Neural progenitor cell (in vitro differentiated cells): Measurements from ENCODE around the gene TREM2. TPM values are rescaled to one million over a fixed set of nuclear protein-coding genes. Genes with fewer than 3 reads are reported as not detected.

Experiments used
- DNase-seq: peaks from one replicate; pipeline ENCODE4 v3.0.0-alpha.2; 2016; ENCODE audit warnings: low spot score
- H2AFZ ChIP-seq: fragments of 200-600 bp; sonication (generic); replicated peaks from 2 replicates; pipeline ENCODE4 v1.6.1; 2016; ENCODE audit warnings: antibody characterized with exemption
- H3F3A ChIP-seq: fragments of 200-600 bp; sonication (generic); 2 replicates; pipeline ENCODE4 v1.6.1; 2016; ENCODE audit warnings: antibody characterized with exemption, low read depth
- H3K27ac ChIP-seq: fragments of 200-600 bp; sonication (generic); 2 replicates; pipeline ENCODE4 v1.5.1; 2016; ENCODE audit warnings: mild to moderate bottlenecking
- H3K27me3 ChIP-seq: fragments of 200-600 bp; sonication (generic); 2 replicates; pipeline ENCODE4 v1.6.1; 2016; ENCODE audit warnings: mild to moderate bottlenecking, moderate library complexity
- H3K36me3 ChIP-seq: fragments of 200-600 bp; sonication (generic); 2 replicates; pipeline ENCODE4 v1.5.1; 2016
- H3K4me1 ChIP-seq: fragments of 200-600 bp; sonication (generic); 2 replicates; pipeline ENCODE4 v1.6.1; 2016; ENCODE audit warnings: mixed run types
- H3K4me2 ChIP-seq: fragments of 200-600 bp; sonication (generic); 2 replicates; pipeline ENCODE4 v1.6.1; 2016
- H3K4me3 ChIP-seq: fragments of 200-600 bp; sonication (generic); 2 replicates; pipeline ENCODE4 v1.5.1; 2016
- H3K79me2 ChIP-seq: fragments of 200-600 bp; sonication (generic); 2 replicates; pipeline ENCODE4 v1.6.1; 2016; ENCODE audit warnings: low read depth
- H3K9ac ChIP-seq: fragments of 200-600 bp; sonication (generic); 2 replicates; pipeline ENCODE4 v1.6.1; 2016
- H3K9me3 ChIP-seq: fragments of 200-600 bp; sonication (generic); 2 replicates; pipeline ENCODE4 v1.5.1; 2016; ENCODE audit warnings: low read depth
- H4K20me1 ChIP-seq: fragments of 200-600 bp; sonication (generic); 2 replicates; pipeline ENCODE4 v1.6.1; 2016; ENCODE audit warnings: low read depth
- H3K27ac Mint-ChIP-seq: 3 replicates; pipeline ENCODE4 v1.8.0; 2021; ENCODE audit warnings: mixed read lengths
- H3K27me3 Mint-ChIP-seq: 2 replicates; pipeline ENCODE4 v1.8.0; 2022; ENCODE audit warnings: low read depth, mild to moderate bottlenecking, inconsistent platforms, moderate library complexity, mixed read lengths; ENCODE audit not compliant: insufficient read depth
- H3K36me3 Mint-ChIP-seq: 3 replicates; pipeline ENCODE4 v1.8.0; 2021; ENCODE audit warnings: mixed read lengths
- H3K4me1 Mint-ChIP-seq: 3 replicates; pipeline ENCODE4 v1.8.0; 2021; ENCODE audit warnings: mixed read lengths
- H3K4me3 Mint-ChIP-seq: 3 replicates; pipeline ENCODE4 v1.8.0; 2021; ENCODE audit warnings: mild to moderate bottlenecking, moderate library complexity, mixed read lengths
- H3K9me3 Mint-ChIP-seq: 3 replicates; pipeline ENCODE4 v1.8.0; 2020; ENCODE audit warnings: mixed read lengths
- EZH2 ChIP-seq: fragments of 200-600 bp; sonication (generic); IDR thresholded peaks from 2 replicates; pipeline ENCODE4 v1.6.1; 2017; ENCODE audit warnings: antibody characterized with exemption, mild to moderate bottlenecking, moderate library complexity
- EZH2phosphoT487 ChIP-seq: fragments of 200-600 bp; sonication (generic); IDR thresholded peaks from 2 replicates; pipeline ENCODE4 v1.6.1; 2017; ENCODE audit warnings: antibody characterized with exemption
- total RNA-seq: library from RNA; depleted of rRNA; stranded (reverse); fragments of >200 nt; gene quantifications from 2 replicates; pipeline ENCODE4 v1.2.3, GENCODE V29; 2015; ENCODE audit warnings: low replicate concordance
- TF ChIP-seq, protein P1 (sequence below): fragments of 200-600 bp; sonication (generic); IDR thresholded peaks from 2 replicates; pipeline ENCODE4 v1.5.1; 2017; ENCODE audit warnings: antibody characterized with exemption, mild to moderate bottlenecking

Gene TREM2
- total RNA-seq, 1 donor from 2014 or later: not detected

DNA sequence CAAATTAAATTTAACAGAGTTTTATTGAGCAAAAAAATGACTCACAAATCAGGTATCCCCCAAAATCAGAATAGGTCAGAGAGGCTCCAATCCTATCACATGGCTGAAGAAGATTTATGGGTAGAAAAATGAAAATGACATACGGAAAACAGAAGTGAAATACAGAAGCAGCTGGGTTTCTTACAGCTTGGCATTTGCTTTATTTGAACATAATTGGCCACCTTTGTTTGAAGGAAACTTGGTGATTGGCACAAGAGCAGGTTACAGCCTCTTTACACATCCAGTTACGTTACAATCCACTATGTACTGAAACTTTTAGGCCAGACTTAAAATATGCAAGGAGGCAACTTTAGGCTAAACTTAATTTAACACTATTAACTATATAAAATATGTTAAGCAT is 11.7 kb upstream of the TREM2 start:
- TF ChIP-seq EZH2phosphoT487 (no peak), EZH2 (no peak)
- TF ChIP-seq, protein P1, sequence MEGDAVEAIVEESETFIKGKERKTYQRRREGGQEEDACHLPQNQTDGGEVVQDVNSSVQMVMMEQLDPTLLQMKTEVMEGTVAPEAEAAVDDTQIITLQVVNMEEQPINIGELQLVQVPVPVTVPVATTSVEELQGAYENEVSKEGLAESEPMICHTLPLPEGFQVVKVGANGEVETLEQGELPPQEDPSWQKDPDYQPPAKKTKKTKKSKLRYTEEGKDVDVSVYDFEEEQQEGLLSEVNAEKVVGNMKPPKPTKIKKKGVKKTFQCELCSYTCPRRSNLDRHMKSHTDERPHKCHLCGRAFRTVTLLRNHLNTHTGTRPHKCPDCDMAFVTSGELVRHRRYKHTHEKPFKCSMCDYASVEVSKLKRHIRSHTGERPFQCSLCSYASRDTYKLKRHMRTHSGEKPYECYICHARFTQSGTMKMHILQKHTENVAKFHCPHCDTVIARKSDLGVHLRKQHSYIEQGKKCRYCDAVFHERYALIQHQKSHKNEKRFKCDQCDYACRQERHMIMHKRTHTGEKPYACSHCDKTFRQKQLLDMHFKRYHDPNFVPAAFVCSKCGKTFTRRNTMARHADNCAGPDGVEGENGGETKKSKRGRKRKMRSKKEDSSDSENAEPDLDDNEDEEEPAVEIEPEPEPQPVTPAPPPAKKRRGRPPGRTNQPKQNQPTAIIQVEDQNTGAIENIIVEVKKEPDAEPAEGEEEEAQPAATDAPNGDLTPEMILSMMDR: no peak
- Histone ChIP-seq H3K27me3 (no peaks in the 10 kb centered on the region), H2AFZ (no peak overlapping the region), H3K79me2 (no peaks in the 10 kb centered on the region), H3K4me2 (no peak overlapping the region), H4K20me1 (no peaks in the 10 kb centered on the region), H3K9ac (no peak overlapping the region), H3K27ac (no peak overlapping the region), H3F3A (no peaks in the 10 kb centered on the region), H3K36me3 (no peaks in the 10 kb centered on the region), H3K4me1 (no peaks in the 10 kb centered on the region), H3K9me3 (no peaks in the 10 kb centered on the region), H3K4me3 (no peak overlapping the region)
- no peaks in the 10 kb centered on the region for H3K9me3 Mint-ChIP-seq
- H3K4me3 Mint-ChIP-seq: no peak overlapping the region
- H3K27ac Mint-ChIP-seq: no peak overlapping the region
- no peaks in the 10 kb centered on the region for H3K36me3 Mint-ChIP-seq
- H3K4me1 Mint-ChIP-seq: no peaks in the 10 kb centered on the region
- peaks cover 6% of the 10 kb centered on the region for H3K27me3 Mint-ChIP-seq
- DNase-seq: no peak

DNA sequence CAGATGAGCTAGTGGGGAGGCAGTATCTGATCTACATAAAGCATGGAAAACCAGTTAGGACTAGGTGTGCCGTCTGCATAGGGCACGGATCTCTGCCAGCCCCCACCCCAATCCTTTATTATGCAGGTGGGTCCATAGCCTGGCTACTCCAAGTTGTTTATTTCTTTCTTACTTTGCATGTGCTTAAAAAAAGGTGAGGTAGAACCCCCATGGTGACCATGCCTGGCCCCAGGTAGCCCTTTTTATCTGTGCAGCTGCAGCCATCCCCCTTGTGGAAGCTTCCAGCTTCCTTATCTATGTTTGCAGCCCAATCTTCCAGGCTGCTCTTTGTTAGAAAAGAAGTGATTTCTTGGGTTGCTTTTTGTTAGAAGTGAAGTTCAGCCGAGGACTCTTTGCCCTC is 9.0 kb upstream of the TREM2 start:
- no peaks in the 10 kb centered on the region for H3K9me3 Mint-ChIP-seq
- Histone ChIP-seq H3K9ac (no peak overlapping the region), H3F3A (no peaks in the 10 kb centered on the region), H3K4me2 (no peak overlapping the region), H3K4me1 (no peaks in the 10 kb centered on the region), H3K27ac (no peak overlapping the region), H2AFZ (no peak overlapping the region), H3K79me2 (no peaks in the 10 kb centered on the region), H4K20me1 (no peaks in the 10 kb centered on the region), H3K27me3 (no peaks in the 10 kb centered on the region), H3K4me3 (no peak overlapping the region), H3K9me3 (no peaks in the 10 kb centered on the region), H3K36me3 (no peaks in the 10 kb centered on the region)
- DNase-seq: no peak
- no peak for TF ChIP-seq EZH2
- TF ChIP-seq EZH2phosphoT487: no peak
- TF ChIP-seq, protein P1: no peak
- peaks cover 5% of the 10 kb centered on the region for H3K27me3 Mint-ChIP-seq
- no peaks in the 10 kb centered on the region for H3K36me3 Mint-ChIP-seq
- no peaks in the 10 kb centered on the region for H3K4me1 Mint-ChIP-seq
- no peak overlapping the region for H3K27ac Mint-ChIP-seq
- no peak overlapping the region for H3K4me3 Mint-ChIP-seq

DNA sequence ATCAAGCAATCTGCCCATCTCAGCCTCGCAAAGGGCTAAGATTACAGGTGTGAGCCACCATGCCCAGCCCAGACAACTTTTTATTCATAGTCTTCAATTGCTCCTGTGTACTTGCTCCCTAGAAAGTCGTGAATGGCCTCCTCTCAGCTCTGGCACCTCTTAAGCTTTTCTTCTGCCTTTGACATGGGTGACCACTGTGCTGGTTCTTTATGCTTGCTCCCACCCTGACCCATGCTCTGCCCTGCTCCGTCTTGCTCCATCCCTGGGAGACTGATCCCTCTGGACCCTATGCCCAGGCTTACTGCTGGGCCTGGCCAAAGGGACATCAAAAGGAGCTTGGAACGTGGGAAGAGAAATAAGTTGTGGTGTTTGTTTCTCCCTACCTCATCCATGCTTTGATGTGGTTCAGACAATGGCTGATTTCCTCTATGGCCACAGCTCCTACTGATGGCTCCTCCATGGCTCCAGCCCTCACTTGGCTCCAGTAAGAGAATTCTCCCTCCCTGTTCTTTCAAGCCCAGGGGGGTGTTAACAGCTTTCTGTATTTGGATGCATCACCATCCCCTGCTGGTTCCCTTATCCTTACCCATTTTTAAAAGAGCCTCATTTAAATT is 7.7 kb upstream of the TREM2 start:
- TF ChIP-seq EZH2phosphoT487 (no peak), EZH2 (no peak)
- TF ChIP-seq, protein P1: no peak

More for the DNA sequence above, 7.7 kb upstream of the TREM2 start:
- H3K27ac Mint-ChIP-seq: no peak overlapping the region
- Histone ChIP-seq H3K36me3 (no peaks in the 10 kb centered on the region), H3K27ac (no peak overlapping the region), H3K79me2 (no peaks in the 10 kb centered on the region), H2AFZ (no peak overlapping the region), H3K4me3 (no peak overlapping the region), H3K9ac (no peak overlapping the region), H3K9me3 (no peaks in the 10 kb centered on the region), H3K27me3 (no peaks in the 10 kb centered on the region), H3K4me1 (no peaks in the 10 kb centered on the region), H4K20me1 (no peaks in the 10 kb centered on the region), H3F3A (no peaks in the 10 kb centered on the region), H3K4me2 (no peak overlapping the region)
- no peak for DNase-seq
- no peak overlapping the region for H3K4me3 Mint-ChIP-seq
- no peaks in the 10 kb centered on the region for H3K36me3 Mint-ChIP-seq
- no peaks in the 10 kb centered on the region for H3K4me1 Mint-ChIP-seq
- H3K9me3 Mint-ChIP-seq: no peaks in the 10 kb centered on the region
- peaks cover 3% of the 10 kb centered on the region for H3K27me3 Mint-ChIP-seq
